Activated CD4-positive, alpha-beta T cell treated with anti-CD3 and anti-CD28 coated beads, Interleukin-2, Interleukin-4, amounts not matched to agents 100 ng/mL and 50 ng/mL, durations not matched to agents 16 hours and 8 hours (primary cell): Measurements from ENCODE around the gene OR8D2.
"Not testable (repeated sequence)": the region's sequence is repeated elsewhere in the genome, so short reads cannot be mapped to it uniquely, and the experiment has no call there.

Source experiments
- DNase-seq: peaks from one replicate; pipeline ENCODE4 v3.0.0-alpha.2; 2020; ENCODE audit warnings: low spot score

The OR8D2 gene

DNA sequence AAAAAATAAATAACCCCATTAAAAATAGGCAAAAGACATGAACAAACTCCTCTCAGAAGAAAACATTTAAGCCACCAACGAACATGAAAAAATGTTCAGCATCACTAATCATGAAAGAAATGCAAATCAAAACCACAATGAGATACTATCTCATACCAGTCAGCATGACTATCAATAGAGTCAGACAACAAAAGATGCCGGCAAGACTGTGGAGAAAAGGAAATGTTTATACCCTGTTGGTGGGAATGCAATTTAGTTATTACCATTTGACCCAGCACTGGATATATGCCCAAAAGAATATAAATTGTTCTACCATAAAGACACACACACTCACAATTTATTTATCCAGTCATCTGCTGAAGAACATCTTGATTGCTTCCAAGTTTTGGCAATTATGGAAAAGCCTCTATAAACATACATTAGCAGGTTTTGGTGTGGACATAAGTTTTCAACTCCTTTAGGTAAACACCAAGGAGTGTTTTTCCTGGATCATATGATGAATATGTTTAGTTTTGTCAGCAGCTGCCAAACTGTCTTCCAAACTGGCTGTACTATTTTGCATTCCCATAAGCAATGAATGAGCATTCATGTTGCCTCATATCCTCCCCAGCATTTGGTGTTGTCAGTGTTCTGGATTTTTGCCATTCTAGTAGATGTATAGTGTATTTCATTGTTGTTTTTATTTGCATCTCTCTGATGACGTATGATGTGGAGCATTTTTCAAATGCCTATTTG, 34.2 kb downstream of the OR8D2 start:
- DNase-seq: no peak

DNA sequence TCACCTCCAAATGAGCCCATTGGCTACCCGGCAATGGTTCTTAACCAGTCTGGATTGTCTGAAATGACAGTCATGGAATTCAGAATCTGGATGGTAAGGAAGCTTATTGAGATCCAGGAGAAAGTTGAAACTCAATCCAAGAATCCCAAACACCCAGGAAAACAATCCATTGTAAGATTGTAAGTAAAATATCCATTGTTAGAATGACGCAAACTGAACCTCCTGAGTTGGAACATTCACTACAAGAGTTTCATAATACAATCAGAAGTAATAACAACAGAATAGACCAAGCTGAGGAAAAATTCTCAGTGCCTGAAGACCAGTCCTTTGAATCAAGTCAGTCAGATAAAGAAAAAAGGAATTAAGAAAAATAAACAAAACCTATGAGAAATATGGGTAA, 41.7 kb downstream of the OR8D2 start:
- no peak for DNase-seq

DNA sequence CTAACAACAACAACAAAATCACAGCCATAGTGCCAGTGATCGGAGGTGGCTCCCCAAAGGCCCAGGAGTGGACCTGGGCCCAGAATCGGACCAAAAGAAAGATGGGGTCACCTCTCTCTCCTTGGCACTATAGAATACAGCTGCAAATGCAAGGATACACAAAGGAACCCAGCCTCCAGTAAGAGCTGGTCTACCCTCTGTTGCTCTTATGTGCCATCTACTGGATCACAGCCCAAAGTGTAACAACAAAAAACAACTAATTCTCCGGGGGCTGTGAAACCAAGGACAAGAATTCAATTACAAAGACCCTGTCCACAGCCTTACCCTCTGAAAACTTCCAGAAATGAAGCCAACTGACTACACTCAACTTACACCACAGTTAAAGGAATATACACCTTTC, 42.2 kb downstream of the OR8D2 start:
- DNase-seq: no peak

DNA sequence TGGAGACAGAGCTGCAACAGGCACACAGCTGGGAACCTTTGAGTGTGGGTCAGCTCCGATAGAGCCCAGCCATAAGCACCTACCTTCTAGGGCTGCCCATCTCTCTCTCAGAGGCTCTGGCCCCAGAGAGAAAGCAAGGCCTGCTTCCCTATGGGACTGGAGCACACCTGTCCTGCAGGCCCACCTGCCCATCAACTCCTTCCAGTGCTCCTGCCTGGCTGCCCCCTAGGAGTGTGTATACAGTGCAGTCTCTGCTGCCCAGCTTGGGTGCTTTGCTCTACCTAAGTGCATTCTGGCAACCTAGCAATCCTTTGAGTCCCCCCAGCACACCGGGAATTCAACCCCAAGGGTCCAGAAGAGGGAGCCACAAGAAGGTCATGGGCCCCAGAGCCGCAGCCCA, 42.8 kb downstream of the OR8D2 start:
- no peak for DNase-seq

DNA sequence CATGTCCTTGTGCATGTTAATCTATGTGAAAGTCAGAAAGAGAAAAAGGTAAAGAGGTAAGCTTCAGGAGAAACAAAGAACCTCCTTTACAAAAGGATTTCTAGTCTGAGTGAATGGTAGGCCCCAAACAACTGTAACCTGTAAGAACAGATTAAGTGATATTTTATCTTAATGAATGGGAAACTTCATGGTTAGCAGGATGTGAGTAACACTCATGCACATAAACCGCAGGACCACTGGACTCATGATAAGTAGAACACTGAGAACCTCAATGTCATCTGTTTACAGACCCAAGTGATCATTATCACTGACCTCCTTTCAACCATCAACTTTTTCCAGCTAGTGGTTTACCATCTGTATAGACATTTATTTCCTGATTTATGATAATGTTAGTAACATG, 43.9 kb downstream of the OR8D2 start:
- peak; percentile 23 for DNase-seq

DNA sequence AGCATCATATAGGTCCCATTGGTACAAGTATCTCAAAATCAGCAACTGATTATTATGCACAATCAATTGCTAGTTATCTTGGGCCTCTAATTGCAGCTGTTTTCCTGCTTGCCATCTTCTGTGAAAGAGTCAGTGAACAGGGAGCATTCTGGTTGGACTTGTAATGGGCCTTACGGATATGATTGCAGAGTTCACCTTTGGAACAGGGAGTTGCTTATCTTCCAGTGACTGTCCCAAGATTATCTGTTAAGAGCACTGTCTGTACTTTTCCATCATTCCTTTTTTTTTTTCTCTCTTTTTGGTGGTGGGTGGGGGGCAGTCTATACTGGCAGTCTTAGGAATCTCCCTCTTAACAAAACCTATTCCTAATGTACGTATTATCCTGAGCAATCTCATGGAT, 46.0 kb downstream of the OR8D2 start:
- no peak for DNase-seq

DNA sequence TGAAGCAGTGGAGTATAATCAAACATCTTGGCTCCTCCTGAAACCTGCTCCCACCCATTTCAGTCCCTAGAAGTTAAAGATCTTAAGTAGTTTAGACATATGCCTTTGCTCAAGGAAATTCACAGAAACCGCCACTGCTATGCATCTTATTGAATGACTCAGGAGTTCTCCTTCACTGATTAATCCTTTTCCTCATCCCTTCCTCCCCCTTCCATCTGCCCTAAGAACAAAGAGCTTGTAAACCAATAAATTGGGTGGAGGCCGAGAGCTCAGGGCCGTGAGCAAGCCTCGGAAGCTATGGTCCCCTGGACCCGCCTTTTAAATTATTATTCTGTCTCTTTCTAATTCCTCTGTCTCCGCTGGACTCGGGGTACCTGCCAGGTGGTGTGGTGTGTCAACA, 49.1 kb downstream of the OR8D2 start:
- not testable (repeated sequence) for DNase-seq
